NOMO-1 (cell line): ENCODE measurements around the gene ACBD4.

Source experiments
- DNase-seq, 2 experiments: peaks; one replicate each; lab custom pipeline; 2025; ENCODE audit not compliant: unreplicated experiment in 2 of 2; lab: John Stamatoyannopoulos, UW

ACBD4 gene

GRCh38 chr17:45177563-45177962 is 42.1 kb downstream of the ACBD4 start:
- no peak for DNase-seq

- no peak for DNase-seq
Measured at GRCh38 chr17:45184144-45184543, 48.7 kb downstream of the ACBD4 start.

GRCh38 chr17:45186801-45187354 is 51.4 kb downstream of the ACBD4 start:
- DNase-seq, result no peak

GRCh38 chr17:45189009-45189408 is 53.5 kb downstream of the ACBD4 start:
- no peak for DNase-seq

- no peak for DNase-seq
Measured at GRCh38 chr17:45190503-45191255, 55.2 kb downstream of the ACBD4 start.
